H7 (cell line): ENCODE measurements around the gene DNAJC25. TPM values are rescaled to one million over a fixed set of nuclear protein-coding genes. Genes with fewer than 3 reads are reported as not detected.
"Not testable (repeated sequence)": the region's sequence is repeated elsewhere in the genome, so short reads cannot be mapped to it uniquely, and the experiment has no call there.

ENCODE experiments used
- DNase-seq: peaks from one replicate; pipeline ENCODE4 v3.0.0; 2012
- H3K27me3 ChIP-seq: 2 replicates; pipeline ENCODE4 v1.6.0; 2011; ENCODE audit warnings: mild to moderate bottlenecking, low read length; ENCODE audit not compliant: control insufficient read depth, insufficient read depth
- H3K36me3 ChIP-seq: replicated peaks from 2 replicates; pipeline ENCODE4 v1.5.1; 2011; ENCODE audit warnings: low read length; ENCODE audit not compliant: control insufficient read depth, insufficient read depth
- H3K4me3 ChIP-seq: 2 replicates; pipeline ENCODE4 v1.5.1; 2011; ENCODE audit warnings: low read depth, mild to moderate bottlenecking, control low read depth, low read length, moderate library complexity; ENCODE audit not compliant: insufficient read depth
- total RNA-seq: library from RNA; depleted of rRNA; stranded (reverse); fragments of >200 nt; shearing (Covaris generic); gene quantifications from 2 replicates; pipeline ENCODE4 v1.2.3, GENCODE V29; 2014; rRNA removed

Gene DNAJC25
- total RNA-seq, 1 experiment from 2014 or later: 6.1 TPM

GRCh38 chr9:111668601-111669000 lies 37.5 kb downstream of the DNAJC25 start:
- DNase-seq, H3K36me3 ChIP-seq, H3K4me3 ChIP-seq, H3K27me3 ChIP-seq: not testable (repeated sequence)

- no peaks in the 10 kb centered on the region for H3K27me3 ChIP-seq
- H3K4me3 ChIP-seq: no peak overlapping the region
- no peak for DNase-seq
- no peaks in the 10 kb centered on the region for H3K36me3 ChIP-seq
Observed at GRCh38 chr9:111674319-111674718, 43.2 kb downstream of the DNAJC25 start.

GRCh38 chr9:111676116-111676515 lies 45.0 kb downstream of the DNAJC25 start:
- Histone ChIP-seq H3K36me3 (no peaks in the 10 kb centered on the region), H3K27me3 (no peaks in the 10 kb centered on the region), H3K4me3 (no peak overlapping the region)
- no peak for DNase-seq

- H3K4me3 ChIP-seq: no peak overlapping the region
- DNase-seq: no peak
- no peaks in the 10 kb centered on the region for H3K36me3 ChIP-seq
- no peaks in the 10 kb centered on the region for H3K27me3 ChIP-seq
Observed at GRCh38 chr9:111678293-111678692, 47.2 kb downstream of the DNAJC25 start.

- Histone ChIP-seq H3K27me3 (no peaks in the 10 kb centered on the region), H3K36me3 (no peaks in the 10 kb centered on the region), H3K4me3 (no peak overlapping the region)
- DNase-seq: no peak
Observed at GRCh38 chr9:111679199-111679598, 48.1 kb downstream of the DNAJC25 start.

GRCh38 chr9:111683392-111683791 lies 52.3 kb downstream of the DNAJC25 start:
- Histone ChIP-seq H3K27me3 (no peaks in the 10 kb centered on the region), H3K36me3 (no peaks in the 10 kb centered on the region), H3K4me3 (no peak overlapping the region)
- DNase-seq: no peak

- no peaks in the 10 kb centered on the region for H3K27me3 ChIP-seq
- no peaks in the 10 kb centered on the region for H3K36me3 ChIP-seq
- no peak for DNase-seq
- no peak overlapping the region for H3K4me3 ChIP-seq
Observed at GRCh38 chr9:111691672-111692329, 60.7 kb downstream of the DNAJC25 start.

GRCh38 chr9:111696796-111697195 lies 65.7 kb downstream of the DNAJC25 start:
- no peak for DNase-seq
- Histone ChIP-seq H3K36me3 (no peaks in the 10 kb centered on the region), H3K27me3 (no peaks in the 10 kb centered on the region), H3K4me3 (no peak overlapping the region)

GRCh38 chr9:111700776-111701175 lies 69.6 kb downstream of the DNAJC25 start:
- Histone ChIP-seq H3K27me3 (no peaks in the 10 kb centered on the region), H3K36me3 (no peaks in the 10 kb centered on the region), H3K4me3 (no peak overlapping the region)
- DNase-seq: no peak

Other genes starting within 250 kb of the DNAJC25 start
- 92.6 and 111 TPM in 2 replicates for gene ECPAS, start 147.0 kb upstream of the DNAJC25 start, total RNA-seq
- 50.3 and 62.9 TPM in 2 replicates for gene ZNF483, start 106.2 kb upstream of the DNAJC25 start, total RNA-seq
- 91.2 and 199 TPM in 2 replicates for gene PTGR1, start 31.7 kb upstream of the DNAJC25 start, total RNA-seq
- 27.7 and 30.1 TPM in 2 replicates for gene GNG10, start 30.3 kb downstream of the DNAJC25 start, total RNA-seq
- gene SHOC1, start 163.6 kb downstream of the DNAJC25 start, total RNA-seq: not detected in 2 replicates